Measurements from ENCODE around the gene SPIC. TPM values are rescaled to one million over a fixed set of nuclear protein-coding genes. Genes with fewer than 3 reads are reported as not detected.

The SPIC gene
- total and polyA plus RNA-seq, 2 of the 13 experiments (the other 11 are each of a cell fraction or from before 2014, with no cell fraction given) = not detected

GRCh38 chr12:101474711-101475386 is at the start of gene SPIC (continued):
- TF ChIP-seq PAXIP1 (CRISPR knock-in tag; conservative IDR thresholded peaks at IDR 0.05) (no peak), HES4 (CRISPR knock-in tag; IDR thresholded peaks at IDR 0.05; ENCODE audit: borderline replicate concordance) (no peak), HOXA5 (CRISPR knock-in tag; IDR thresholded peaks at IDR 0.05) (no peak)
- TF ChIP-seq, protein P1, sequence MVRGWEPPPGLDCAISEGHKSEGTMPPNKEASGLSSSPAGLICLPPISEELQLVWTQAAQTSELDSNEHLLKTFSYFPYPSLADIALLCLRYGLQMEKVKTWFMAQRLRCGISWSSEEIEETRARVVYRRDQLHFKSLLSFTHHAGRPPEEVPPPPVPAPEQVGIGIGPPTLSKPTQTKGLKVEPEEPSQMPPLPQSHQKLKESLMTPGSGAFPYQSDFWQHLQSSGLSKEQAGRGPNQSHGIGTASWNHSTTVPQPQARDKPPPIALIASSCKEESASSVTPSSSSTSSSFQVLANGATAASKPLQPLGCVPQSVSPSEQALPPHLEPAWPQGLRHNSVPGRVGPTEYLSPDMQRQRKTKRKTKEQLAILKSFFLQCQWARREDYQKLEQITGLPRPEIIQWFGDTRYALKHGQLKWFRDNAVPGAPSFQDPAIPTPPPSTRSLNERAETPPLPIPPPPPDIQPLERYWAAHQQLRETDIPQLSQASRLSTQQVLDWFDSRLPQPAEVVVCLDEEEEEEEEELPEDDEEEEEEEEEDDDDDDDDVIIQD (CRISPR knock-in tag; IDR thresholded peaks at IDR 0.05; ENCODE audit: low read depth) = no peak

DNA sequence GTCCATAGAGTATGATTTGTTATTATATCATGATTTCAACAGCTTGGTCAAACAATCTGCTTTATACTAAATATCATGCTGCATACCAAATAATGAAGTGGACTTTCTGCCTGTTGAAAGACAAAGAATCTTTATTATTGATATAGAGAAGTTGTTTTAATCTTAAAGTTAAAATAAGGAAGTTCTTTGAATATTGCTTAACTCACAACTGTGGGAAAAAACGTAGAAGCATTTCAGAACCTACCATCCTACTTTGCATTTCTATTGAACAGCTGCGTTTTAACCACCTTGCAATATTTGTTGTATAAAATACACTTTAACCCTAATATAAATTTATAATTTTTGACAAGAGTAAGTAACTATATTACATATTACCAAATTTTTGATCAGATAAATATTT is 44.7 kb upstream of the SPIC start:
- H3K79me2 ChIP-seq (ENCODE audit: insufficient read depth, low read length) = no peaks in the 10 kb centered on the region
- H2AFZ ChIP-seq (ENCODE audit: low read length) = no peak overlapping the region
- no peaks in the 10 kb centered on the region for H3K4me1 ChIP-seq (ENCODE audit: insufficient read depth, low read length)
- ATAC-seq (no peak), DNase-seq (ENCODE audit: low spot score) (no peak), FAIRE-seq (no peak)
- no peak overlapping the region for H3K9ac ChIP-seq (ENCODE audit: insufficient read depth, low read depth, low read length)
- no peak overlapping the region for H3K4me2 ChIP-seq (ENCODE audit: low read depth, low read length)
- POLR2A ChIA-PET = no interaction called here
- in situ Hi-C loops (cut with HindIII; ENCODE audit: extremely low pct_ligation_motif_present, low pct_unique_long_range_greater_than_20kb) (no loop called here), intact Hi-C loops (cut with micrococcal nuclease; ENCODE audit: unreplicated experiment) (no loop called here)
- no peak overlapping the region for H3K4me3 ChIP-seq (replicated peaks in 1 of 3; ENCODE audit: insufficient read depth in 1 of 3, low read depth in 2 of 3, low read length in 3 of 3)
- H3K36me3 ChIP-seq (replicated peaks in 1 of 2; ENCODE audit: control insufficient read depth in 1 of 2, insufficient read depth in 2 of 2, low read length in 2 of 2) = no peaks in the 10 kb centered on the region
- H3K9me3 ChIP-seq (ENCODE audit: low read length) = no peaks in the 10 kb centered on the region
- no peak overlapping the region for H3K27ac ChIP-seq (ENCODE audit: extremely low read length, insufficient read depth, low read length)
- 0 out of 5 replicates have a peak, but pooled peaks cover 0 to 3% of the 10 kb centered on the region in 2 experiments for H3K27me3 ChIP-seq (ENCODE audit: control insufficient read depth in 1 of 2, insufficient read depth in 2 of 2, low read length in 2 of 2)
- BruUV-seq (replicated peaks) = no TSS peak
- H4K20me1 ChIP-seq (ENCODE audit: insufficient read depth, low read length) = no peaks in the 10 kb centered on the region
- 9% methylated on average over 2 of the region's 2 CpGs for WGBS (ENCODE audit: low lambda C conversion rate)
- CTCF ChIA-PET (ENCODE audit: low intra/inter-chr PET ratio, low total read pairs) = no interaction called here
- TF ChIP-seq ZHX1 (CRISPR knock-in tag; IDR thresholded peaks at IDR 0.05; ENCODE audit: low read depth) (no peak), NPAS2 (CRISPR knock-in tag; IDR thresholded peaks at IDR 0.05; ENCODE audit: borderline replicate concordance) (no peak), MEF2D (CRISPR knock-in tag; IDR thresholded peaks at IDR 0.05) (no peak), ZBTB42 (CRISPR knock-in tag; IDR thresholded peaks at IDR 0.05) (no peak), ZNF557 (CRISPR knock-in tag; IDR thresholded peaks at IDR 0.05) (no peak), KDM1A (CRISPR knock-in tag; IDR thresholded peaks at IDR 0.05) (no peak), KLF12 (CRISPR knock-in tag; IDR thresholded peaks at IDR 0.05; ENCODE audit: borderline replicate concordance) (no peak), ZNF549 (CRISPR knock-in tag; IDR thresholded peaks at IDR 0.05) (no peak), NONO (IDR thresholded peaks at IDR 0.05) (no peak), NONO (CRISPR knock-in tag; conservative IDR thresholded peaks at IDR 0.05) (no peak), ZNF850 (CRISPR knock-in tag; conservative IDR thresholded peaks at IDR 0.05) (no peak), ZC3H13 (CRISPR knock-in tag; IDR thresholded peaks at IDR 0.05) (no peak), ARID2 (CRISPR knock-in tag; IDR thresholded peaks at IDR 0.05; ENCODE audit: borderline replicate concordance) (no peak)

All from HepG2 (cell line).